GM19351 (cell line): ENCODE data around the gene CYP4F11.
"Not testable (repeated sequence)": the region's sequence is repeated elsewhere in the genome, so short reads cannot be mapped to it uniquely, and the experiment has no call there.

Experiments used
- ATAC-seq: cut with Tn5 transposase; IDR thresholded peaks from one replicate; pipeline ENCODE4 v1.9.1; 2021; ENCODE audit warnings: mild to moderate bottlenecking, moderate library complexity; ENCODE audit not compliant: unreplicated experiment

The CYP4F11 gene

GRCh38 chr19:15923702-15924101, 10.6 kb downstream of the CYP4F11 start:
- ATAC-seq, result no peak

- ATAC-seq, result no peak
Observed at GRCh38 chr19:15922021-15922420, 12.3 kb downstream of the CYP4F11 start.

GRCh38 chr19:15919243-15919642, 15.1 kb downstream of the CYP4F11 start:
- no peak for ATAC-seq

- no peak for ATAC-seq
Observed at GRCh38 chr19:15915109-15915508, 19.2 kb downstream of the CYP4F11 start.

GRCh38 chr19:15913830-15914229, 20.5 kb downstream of the CYP4F11 start:
- ATAC-seq, result no peak

- ATAC-seq, result no peak
Observed at GRCh38 chr19:15913384-15913783, 20.9 kb downstream of the CYP4F11 start.

- ATAC-seq, result no peak
Observed at GRCh38 chr19:15911599-15912235, 22.6 kb downstream of the CYP4F11 start.

- no peak for ATAC-seq
Observed at GRCh38 chr19:15905026-15905425, 29.3 kb downstream of the CYP4F11 start.

- not testable (repeated sequence) for ATAC-seq
Observed at GRCh38 chr19:15902898-15903297, 31.4 kb downstream of the CYP4F11 start.

- ATAC-seq, result no peak
Observed at GRCh38 chr19:15902254-15902653, 32.1 kb downstream of the CYP4F11 start.

- no peak for ATAC-seq
Observed at GRCh38 chr19:15900504-15900903, 33.8 kb downstream of the CYP4F11 start.

- not testable (repeated sequence) for ATAC-seq
Observed at GRCh38 chr19:15900032-15900431, 34.3 kb downstream of the CYP4F11 start.

GRCh38 chr19:15899561-15899960, 34.8 kb downstream of the CYP4F11 start:
- not testable (repeated sequence) for ATAC-seq

GRCh38 chr19:15897738-15898276, 36.5 kb downstream of the CYP4F11 start, which contains the start of gene CYP4F2:
CYP4F2 (minus strand) TSS chr19:15898074; CDS start chr19:15897611, 463 bp downstream.
- no peak for ATAC-seq

GRCh38 chr19:15897026-15897737, 37.1 kb downstream of the CYP4F11 start:
- ATAC-seq, result no peak

GRCh38 chr19:15895876-15896430, 38.4 kb downstream of the CYP4F11 start:
- no peak for ATAC-seq

- ATAC-seq, result no peak
Observed at GRCh38 chr19:15894359-15894758, 40.0 kb downstream of the CYP4F11 start.

- ATAC-seq, result no peak
Observed at GRCh38 chr19:15893477-15893876, 40.9 kb downstream of the CYP4F11 start.

- ATAC-seq, result no peak
Observed at GRCh38 chr19:15892012-15892411, 42.3 kb downstream of the CYP4F11 start.

GRCh38 chr19:15891434-15891833, 42.9 kb downstream of the CYP4F11 start:
- ATAC-seq, result no peak

GRCh38 chr19:15889339-15889738, 45.0 kb downstream of the CYP4F11 start:
- ATAC-seq, result not testable (repeated sequence)

- ATAC-seq, result no peak
Observed at GRCh38 chr19:15885919-15886318, 48.4 kb downstream of the CYP4F11 start.
